SHP77 treated with DMSO at 0.1 percent for 48 hours (cell line): ENCODE results near the gene CEP72.

Source experiments
- DNase-seq: peaks from one replicate; lab custom pipeline; 2025; lab: John Stamatoyannopoulos, UW

Gene CEP72

DNA sequence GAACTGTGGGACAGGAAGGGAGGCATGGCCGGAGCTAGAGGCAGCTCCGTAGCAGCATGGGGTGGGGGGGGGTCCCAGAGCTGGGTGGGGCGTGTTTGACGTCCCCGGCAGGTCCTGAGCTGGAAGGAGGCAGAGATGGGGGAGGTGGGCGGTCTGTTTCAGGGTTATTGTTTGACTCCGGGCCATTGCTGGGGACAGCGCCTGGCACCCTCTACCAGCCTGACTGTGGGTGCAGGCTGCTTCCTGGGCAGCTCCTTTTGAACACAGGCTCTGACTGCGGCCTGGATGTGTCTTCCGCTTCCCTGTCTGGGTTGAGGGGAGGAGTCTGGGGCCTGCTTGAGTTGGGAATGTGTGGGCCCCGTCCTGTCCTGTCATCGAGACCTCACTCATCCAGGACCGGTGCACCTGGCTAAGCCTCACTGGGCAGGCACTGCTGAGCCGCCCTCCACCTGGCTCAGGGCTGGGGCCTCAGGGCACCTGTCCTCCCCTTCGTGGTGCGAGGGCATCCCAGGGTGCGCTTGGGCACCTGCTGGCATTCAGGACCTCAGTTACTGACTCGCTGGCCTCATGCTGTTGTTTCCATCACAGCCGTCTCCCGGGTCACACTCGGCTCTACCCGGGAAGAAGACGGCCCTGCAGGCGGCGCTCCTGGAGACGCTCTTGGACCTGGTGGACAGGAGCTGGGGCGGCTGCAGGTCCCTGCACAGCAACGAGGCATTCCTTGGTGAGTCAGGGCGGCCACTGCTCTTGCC, 26.5 kb downstream of the CEP72 start:
- no peak for DNase-seq

DNA sequence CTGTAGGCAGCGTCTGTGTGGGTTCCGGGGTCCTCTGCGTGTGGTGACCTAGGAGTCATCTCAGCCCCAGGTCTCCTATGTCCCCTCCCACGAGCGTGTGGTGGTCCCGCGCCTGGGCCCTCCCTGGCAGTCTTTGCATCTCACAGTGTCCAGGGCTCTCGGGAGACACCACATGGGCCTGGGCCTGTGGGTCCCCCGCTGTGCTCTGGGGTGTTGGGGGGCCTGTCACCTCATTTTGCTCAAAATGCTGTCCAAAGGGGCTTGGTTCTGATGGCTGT, 27.1 kb downstream of the CEP72 start:
- no peak for DNase-seq

DNA sequence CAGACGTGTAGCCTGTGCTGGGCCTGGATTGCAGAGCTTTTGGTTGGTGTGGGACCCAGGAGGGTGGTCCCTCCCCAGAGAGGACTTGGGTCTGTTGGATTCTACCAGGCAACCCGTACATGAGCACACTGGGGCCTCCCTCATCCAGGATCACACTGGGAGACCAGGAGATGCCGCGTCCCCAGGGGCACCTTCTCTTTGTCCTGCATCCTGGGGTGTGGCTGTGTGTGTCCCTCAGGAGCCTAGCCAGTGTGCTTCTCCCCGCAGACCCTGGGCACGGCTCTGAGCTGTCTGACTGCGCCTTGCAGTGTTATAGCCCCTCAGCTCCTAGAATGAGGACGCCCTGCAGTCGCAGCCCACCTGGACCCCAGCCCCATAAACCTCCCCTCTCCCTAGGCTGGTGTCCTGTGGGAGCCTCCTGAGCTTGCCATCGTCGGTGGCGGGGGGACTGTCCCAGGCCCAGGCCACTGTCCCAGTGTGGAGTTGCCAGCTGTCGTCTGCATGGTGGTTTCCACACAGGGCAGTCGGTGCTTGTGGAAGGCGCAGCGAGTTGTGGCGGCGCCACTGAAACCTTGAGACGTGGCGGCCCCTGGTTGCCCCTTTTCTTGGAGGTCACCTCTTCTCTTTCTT, 27.6 kb downstream of the CEP72 start:
- no peak for DNase-seq

DNA sequence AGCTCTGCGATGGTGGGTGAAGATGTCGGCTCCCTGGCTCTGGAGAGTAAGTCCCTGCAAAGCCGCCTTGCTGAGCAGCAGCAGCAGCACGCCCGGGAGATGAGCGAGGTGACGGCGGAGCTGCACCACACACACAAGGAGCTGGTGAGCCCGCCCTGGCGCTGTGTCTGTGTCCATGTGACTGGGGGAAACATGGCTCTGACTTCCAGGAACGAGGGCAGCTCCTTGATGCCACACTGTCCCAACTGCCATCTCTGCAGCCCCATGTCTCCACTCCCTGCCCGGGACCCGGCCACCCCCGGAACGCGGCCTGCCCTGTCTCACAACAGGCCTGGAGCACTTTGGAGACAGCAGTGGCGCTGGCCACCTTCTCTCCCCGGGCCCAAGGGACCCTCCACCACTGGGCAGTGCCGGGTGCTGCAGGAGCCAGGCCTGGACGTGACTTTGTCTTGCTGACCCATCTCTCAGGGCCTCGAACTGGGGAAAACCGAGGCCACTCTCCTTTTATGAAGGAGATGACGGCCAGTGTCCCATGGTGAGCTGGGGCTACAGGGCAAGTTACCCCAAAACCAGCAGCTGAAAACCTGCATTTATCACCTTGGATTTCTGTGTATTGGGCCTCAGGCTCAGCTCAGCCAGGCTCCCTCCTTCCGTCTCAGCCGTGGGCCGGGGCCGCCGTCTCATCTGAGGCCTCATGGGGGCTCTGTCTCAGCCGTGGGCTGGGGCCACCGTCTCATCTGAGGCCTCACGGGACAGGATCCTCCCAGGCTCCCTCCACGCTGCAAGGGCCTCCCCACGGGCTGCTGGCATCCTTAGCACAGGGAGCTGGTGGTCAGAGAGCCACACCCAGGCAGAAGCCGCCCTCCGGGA, 28.6 kb downstream of the CEP72 start:
- DNase-seq, result no peak

DNA sequence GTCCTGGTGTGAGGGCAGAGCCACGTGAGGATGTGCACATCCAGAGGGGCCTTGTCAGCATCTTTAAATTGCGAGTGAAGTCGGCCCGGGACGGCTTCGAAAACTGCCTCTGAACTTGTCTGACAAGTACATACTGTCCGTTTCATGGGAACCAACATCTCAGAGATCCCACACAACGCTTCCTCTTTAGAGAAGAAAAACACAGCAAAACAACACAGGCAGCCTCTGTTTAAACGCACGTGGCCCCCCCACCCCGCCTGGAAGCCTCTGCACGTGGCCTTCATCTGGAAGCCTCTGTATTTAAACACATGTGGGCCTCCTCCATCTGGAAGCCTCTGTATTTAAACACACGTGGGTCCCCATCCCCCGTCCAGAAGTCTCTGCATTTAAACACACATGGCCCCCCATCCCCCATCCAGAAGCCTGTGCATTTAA, 29.2 kb downstream of the CEP72 start:
- DNase-seq, result no peak

DNA sequence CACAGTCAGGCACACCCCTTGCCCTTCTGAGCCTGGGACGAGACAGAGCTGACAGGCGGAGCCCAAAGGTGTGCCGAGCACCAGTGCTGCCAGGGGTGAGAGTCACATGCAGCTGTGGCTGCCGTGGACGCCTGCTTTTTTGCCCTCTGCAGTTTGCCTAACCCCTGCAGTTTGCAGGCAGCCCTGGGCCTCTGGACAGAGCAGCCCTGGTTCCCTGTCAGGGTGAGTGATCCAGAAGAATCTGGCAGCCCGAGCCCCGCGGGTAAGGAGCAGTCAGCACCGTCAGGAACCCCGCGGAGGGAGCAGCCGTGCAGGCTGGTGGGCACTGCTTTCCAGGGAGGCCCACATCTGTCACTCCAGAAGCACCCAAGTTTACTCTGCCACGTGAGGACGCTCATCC, 30.3 kb downstream of the CEP72 start:
- no peak for DNase-seq

DNA sequence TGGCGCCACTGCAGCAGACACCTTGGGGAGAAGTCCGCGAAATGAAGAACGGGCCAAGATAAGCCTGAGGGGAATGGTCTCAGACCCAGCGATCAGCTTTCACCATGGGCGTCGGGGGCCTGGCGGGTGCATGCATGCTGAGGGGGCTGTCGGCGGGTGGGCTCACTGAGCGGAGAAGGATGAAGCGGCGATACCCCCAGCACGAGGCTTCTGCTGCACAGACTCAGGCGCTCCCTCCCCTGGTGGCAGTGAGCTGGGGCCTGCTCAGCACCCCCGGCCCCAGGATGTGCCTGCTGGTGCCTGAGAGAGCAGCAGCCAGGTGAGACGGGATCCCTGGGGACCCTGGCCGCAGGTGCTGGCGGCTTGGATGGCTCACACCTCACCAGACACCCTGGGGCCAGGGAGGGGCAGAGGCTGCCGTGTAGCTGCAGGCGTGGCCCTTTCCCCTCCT, 31.2 kb downstream of the CEP72 start:
- no peak for DNase-seq

DNA sequence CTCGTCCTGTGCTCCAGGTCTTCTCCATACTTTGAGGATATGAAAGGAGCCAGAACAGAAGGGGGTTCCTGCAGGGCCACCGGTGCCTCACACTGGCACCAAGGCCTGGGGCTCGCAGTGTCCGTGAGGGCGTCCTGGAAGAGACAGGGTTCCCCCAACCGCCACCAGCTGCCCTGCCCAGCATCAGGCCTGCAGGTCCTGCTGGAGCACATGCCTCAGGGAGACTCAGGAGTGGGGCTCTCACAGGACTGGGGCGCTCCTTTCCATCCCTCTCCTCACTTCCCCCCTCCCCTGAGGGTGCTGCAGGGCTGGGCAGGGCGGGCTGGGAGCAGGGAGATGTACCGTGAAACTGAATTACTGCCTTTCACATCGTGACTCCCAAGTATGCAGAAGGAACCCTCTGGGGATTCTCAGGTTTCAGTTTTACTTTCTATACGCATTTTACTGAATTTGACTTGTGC, 31.7 kb downstream of the CEP72 start:
- DNase-seq, result no peak

DNA sequence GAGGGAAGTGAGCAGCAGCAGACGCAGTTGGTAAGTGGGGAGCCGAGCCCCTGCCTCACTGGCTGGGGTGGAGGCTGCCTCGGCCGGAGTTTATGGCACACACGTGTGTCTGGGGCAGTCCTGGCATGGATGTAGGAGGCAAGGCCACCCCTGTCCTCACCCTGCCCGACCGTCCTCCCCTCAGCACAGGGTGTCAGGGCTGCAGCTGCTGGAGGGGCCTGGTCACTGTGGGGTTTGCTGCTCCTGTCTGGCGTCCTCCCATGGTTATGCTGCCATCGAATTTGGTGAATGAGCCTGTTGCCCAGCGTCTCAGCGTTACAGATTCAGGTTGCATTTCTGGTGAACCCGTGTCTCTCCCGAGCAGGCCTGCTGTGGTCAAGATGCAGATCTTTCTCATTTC, 32.4 kb downstream of the CEP72 start:
- DNase-seq, result no peak

DNA sequence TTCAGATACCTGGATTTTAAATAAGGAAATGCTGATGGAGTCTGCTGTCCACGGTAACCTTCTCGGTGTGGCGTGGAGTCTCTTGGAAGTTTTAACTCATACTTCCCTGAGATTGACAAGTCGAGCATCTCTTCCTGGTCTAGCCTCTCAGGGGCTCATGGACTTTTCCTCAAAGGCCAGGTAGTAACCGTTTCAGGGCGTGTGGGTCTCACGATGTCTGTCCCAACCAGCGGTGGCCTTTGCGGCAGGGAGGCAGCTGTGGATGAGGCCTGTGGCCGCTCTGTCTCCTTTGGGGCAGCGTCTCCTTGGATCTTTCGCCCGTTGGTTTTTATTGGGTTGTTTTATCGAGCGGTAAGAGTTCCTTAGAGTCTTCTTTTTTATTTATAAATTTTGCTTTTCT, 32.8 kb downstream of the CEP72 start:
- no peak for DNase-seq

DNA sequence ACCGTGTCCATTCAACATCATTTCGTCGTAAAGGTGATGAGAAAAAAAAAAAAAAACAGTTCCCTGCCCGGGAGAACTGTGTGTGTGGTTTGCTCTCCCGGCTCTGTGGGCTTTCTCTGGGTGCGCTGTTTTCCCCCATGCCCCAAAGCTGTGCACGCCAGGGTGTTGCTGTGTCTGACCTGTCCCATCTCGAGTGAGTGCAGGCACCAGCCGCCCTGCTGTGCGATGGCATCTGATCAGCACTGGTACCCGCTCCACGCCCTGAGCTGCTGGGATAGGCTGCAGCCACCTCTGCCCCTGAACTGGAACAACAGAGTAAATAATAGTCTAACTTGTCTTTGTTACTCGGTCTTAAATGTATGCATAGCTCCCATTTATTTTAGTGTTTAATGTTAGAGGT, 33.3 kb downstream of the CEP72 start:
- DNase-seq, result no peak

DNA sequence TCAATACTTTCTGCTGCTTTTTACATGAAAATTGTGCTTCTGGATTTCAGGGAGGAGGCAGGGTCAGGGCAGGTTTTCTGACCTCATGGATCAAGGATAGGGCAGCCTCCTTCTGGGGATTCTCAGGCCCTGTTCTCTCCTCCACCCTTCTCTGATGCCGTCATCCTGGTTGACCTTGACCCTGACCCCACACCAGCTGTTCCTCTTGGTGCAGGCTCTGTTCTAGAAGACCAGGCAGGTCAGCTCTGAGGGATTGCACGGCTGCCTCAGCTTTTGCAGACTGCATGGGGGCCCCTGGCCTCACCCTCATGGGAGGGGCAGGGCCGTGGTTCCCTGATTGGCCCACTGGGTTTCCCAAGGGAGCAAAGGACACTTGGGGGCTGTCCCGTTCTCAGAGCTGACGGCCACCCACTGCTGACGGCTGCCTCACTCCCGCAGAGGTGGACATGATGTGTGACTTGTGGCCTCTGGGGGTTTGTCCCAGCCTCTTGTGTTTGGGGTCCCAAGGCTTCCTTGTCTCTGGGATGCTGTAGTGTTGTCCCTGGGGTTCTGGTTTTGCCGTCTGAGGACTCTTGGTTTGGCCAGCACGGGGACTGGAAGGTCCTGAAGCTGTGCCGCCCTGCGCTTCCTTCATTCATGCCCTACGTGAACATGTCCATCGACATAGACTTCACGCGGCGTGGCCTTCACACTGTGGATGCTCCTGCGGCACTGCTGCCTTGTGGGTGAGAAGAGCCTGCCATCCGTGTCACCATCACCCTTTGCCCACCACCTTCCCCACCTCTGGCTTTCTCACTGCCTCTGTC, 34.5 kb downstream of the CEP72 start:
- DNase-seq, result no peak

DNA sequence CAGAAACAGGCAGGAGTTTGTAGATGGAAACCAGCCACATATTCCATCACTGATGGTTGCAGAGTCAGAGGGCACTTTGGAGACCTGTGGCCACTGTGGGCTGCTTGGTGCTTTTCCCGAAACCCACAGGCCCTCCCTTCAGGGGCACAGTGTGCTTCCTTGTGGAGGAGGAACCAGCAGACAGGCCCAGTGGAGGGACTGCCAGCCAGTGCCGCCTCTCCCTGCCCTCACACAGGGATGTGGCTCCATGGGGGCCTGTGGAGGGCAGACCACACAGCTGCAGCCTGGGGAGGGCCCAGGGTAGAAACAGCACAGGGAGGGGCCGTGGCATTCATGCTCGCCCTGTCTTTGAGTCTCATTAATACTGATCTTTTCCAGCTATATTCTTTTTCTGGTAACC, 35.2 kb downstream of the CEP72 start:
- DNase-seq, result no peak

DNA sequence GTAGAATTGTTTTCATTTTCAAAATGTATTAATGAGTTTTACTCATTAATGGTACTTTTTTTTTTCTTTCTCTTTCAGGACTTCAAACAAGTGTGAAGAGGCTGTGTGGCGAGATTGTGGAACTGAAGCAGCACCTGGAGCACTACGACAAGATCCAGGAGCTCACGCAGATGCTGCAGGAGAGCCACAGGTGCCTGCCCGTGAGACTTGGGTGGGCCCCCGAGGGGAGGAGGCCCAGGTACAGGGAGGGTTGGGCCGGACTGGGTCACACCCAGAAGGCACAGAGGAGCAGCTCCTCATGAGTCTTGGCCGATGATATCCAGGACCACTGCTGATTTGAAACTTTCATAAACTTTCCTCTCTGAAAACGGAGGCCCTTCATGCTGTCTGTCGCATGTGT, 35.6 kb downstream of the CEP72 start:
- DNase-seq, result no peak

DNA sequence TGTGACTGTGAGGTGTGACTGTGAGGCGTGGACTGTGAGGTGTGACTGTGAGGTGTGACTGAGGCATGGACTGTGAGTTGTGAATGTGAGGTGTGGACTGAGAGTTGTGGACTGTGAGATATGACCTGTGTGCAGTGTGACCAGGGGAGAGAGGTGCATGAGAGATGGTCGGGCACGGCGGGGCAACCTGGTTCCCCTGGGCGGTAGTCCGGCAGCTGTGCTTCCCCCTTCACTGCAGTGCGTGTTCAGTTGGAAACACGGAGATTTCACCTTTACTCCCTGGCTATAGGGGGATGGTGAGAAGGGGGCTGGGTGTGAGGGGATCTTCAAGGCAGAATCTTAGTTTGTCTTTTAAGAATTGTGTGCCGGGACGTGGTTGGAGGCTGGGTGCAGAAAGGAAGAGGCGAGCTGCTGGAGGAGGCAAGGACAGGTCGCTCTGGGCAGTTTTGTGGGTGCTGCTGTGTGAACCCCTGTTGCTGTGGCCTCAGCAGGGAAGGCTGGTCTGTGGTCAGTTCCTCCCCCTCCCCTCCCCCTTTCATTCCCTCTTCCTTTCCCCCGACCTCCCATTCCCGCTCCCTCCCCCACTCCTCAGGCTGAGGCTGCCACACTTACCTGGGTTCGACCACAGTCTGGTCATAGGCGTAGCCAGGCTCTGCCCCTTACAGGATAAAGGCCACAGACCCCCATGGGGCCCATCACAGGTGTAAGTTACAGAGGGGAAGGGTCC, 39.3 kb downstream of the CEP72 start:
- DNase-seq, result no peak

DNA sequence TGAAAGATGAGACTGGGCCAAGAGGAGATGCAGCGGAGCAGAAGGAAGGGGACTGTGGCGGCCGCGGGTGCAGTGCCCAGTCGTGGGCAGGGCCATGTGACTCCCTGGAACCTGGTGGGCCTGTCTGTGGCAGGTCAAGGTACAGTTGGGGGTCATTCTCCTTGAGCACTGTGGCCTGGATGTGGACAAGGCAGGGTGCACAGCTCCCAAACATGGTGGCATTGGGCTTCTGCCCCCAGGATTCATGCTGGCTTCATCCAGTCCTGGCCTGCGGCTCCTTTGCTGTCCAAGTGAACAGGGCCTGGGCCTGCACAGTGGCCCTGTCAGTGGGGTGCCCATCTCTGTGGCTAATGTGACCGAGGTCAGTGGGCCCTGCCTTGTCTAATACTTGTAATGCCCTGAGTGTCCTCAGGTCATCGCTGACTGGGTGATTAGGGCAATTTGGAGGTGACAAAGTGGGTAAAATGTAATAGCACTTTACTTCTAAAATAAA, 39.9 kb downstream of the CEP72 start:
- no peak for DNase-seq

DNA sequence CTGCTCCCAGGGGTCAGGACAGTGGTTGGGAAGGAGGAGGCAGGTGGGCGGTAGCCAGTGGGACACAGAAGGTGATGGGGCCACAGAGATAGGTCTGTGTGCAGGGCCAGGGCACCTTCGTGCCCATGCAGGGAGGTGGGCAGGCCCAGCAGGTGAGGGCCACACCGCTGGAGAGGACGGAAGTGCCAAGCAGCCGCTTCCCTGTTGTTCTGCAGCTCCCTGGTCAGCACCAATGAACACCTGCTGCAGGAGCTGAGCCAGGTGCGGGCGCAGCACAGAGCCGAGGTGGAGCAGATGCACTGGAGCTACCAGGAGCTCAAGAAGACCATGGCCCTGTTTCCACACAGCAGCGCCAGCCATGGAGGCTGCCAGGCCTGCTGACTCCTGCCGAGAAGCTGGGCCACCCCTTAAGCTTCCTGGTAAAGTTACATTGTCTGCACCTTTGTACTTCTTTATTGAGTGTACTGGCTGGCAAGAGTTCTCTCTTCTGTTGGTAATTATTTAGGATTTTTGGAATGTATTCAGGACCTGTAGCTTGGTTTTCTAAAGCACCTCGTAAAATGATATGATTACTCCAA, 40.7 kb downstream of the CEP72 start:
- no peak for DNase-seq

DNA sequence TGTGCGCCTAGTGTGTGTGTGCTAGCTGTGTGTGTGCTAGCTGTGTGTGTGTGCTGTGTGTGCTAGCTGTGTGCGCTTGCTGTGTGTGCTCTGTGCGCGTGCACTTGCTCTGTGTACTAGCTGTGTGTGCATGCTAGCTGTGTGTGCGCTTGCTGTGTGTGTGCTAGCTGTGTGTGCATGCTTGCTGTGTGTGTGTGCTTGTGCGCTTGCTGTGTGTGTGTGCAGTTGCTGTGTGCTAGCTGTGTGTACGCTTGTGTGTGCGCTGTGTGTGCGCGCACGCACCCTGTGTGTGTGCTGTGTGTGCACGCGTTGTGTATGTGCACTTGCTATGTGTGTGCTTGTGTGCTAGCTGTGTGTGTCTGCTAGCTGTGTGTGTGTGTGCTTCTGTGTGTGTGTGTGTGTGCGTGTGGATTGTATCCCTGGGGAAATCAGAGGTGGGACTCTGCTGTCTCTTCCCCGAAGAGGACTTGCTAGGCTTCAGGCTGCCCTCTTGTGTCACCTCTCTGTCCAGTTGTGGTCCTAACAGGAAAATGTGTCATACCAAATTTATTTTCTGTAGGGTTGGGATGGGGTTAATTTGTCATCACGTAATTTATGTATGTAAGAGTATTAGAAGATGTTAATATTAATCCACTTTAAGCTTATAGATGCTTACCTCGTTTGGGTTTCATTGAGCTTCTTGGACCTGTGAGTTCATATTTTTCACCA, 42.1 kb downstream of the CEP72 start:
- DNase-seq, result no peak

DNA sequence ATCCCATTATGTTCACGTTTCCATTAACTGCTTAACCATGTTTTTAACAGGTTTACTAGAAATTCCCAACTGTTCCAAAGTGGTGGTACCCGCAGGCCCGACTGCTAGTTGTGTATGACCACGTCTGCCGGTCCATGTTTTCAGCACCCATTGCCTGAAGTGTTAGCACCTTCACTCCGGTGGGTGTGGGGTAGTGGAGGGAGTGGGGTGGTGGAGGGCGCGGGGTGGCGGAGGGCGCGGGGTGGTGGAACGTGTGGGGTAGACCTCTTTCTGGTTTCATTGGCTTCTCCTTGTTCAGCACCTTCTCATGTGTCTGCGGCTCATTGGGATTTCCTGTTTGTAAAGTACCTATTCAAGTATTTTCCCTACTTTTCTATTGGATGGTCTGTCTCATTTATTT, 43.3 kb downstream of the CEP72 start:
- DNase-seq, result no peak

DNA sequence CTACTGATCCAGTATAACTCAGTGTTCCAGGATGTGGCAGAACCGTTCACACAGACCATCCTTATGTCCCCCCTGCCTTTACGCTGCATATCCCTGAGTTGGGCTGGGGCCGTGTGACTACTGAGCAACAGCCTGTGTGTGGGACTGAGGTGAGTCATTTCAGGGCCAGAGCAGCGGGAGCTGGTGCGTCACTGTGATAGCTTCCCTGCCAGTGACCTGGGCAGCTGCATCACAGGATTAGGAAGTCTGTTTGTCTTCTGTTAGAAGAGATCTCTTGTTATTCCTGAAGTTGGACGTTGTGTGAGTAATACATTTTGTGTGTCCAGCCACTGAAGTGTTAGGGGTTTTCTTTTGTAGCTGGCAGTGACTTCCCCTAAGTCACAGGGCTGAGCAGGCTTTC, 45.4 kb downstream of the CEP72 start:
- no peak for DNase-seq
